Choroid plexus epithelial cell (primary cell): ENCODE data around the gene EGLN2.

ENCODE experiments used
- DNase-seq: peaks from one replicate; pipeline ENCODE4 v3.0.0-alpha.2; 2010; ENCODE audit warnings: low read depth
- H3K4me3 ChIP-seq: 2 replicates; pipeline ENCODE4 v1.5.1; 2011; ENCODE audit warnings: low read depth, mild to moderate bottlenecking, control low read depth, low read length, moderate library complexity
- CTCF ChIP-seq: conservative IDR thresholded peaks from 2 replicates; pipeline ENCODE4 v1.5.1; 2011; ENCODE audit warnings: low read depth, mild to moderate bottlenecking, control low read depth, inconsistent platforms, low read length, moderate library complexity

EGLN2 gene

GRCh38 chr19:40800339-40800996, 1.5 kb downstream of the EGLN2 start:
- DNase-seq: no peak
- no peak for TF ChIP-seq CTCF
- peak overlapping the region; percentile 92 for H3K4me3 ChIP-seq

GRCh38 chr19:40800997-40801377, 2.0 kb downstream of the EGLN2 start:
- peak overlapping the region; percentile 92 for H3K4me3 ChIP-seq
- no peak for DNase-seq
- no peak for TF ChIP-seq CTCF

GRCh38 chr19:40801426-40802299, 2.7 kb downstream of the EGLN2 start:
- no peak for TF ChIP-seq CTCF
- no peak for DNase-seq
- H3K4me3 ChIP-seq: peak overlapping the region; percentile 92

DNA sequence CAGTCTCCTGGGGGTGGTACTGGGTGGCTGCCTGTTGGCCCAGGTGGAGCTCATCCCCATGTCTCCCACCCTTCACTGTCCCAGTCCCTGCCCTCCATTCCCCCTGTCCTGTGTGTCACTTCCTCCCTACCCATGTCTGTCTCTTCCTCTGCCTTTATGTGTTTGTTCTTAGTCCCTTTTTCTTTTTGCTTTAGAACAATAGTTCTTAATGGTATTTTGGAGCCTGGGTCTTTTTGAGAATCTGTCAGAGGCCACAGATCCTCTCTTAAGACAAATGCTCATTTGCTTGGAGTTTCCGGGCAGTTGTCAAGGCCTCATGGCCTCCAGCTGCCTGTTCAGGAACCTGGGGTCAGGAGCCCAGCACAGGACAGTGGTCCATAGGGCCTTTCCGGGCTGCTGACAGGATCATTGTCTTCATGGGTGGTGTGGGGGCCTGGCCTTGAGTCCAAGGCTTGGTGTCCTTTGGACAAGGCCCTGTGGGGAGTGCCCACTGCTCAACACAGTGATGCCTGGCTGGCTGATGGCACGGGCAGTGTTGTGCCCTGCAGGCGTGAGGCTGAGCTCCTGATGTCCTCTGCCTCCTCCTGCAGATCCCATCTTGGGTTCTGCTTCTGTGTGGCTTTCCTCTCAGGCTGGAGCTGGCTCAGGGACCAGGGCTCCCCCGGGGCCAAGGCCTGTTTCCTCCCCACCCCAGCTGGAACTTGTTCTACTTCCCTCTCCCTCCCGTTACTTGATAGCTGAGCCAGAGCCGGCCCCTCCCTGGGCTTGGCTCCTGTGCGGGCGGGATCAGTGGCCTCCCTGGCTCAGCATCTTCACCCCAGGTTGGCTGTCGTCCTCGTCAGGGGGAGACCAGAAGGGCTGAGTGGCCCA, 3.5 kb downstream of the EGLN2 start:
- TF ChIP-seq CTCF: no peak
- DNase-seq: no peak
- H3K4me3 ChIP-seq: peak overlapping the region; percentile 35

DNA sequence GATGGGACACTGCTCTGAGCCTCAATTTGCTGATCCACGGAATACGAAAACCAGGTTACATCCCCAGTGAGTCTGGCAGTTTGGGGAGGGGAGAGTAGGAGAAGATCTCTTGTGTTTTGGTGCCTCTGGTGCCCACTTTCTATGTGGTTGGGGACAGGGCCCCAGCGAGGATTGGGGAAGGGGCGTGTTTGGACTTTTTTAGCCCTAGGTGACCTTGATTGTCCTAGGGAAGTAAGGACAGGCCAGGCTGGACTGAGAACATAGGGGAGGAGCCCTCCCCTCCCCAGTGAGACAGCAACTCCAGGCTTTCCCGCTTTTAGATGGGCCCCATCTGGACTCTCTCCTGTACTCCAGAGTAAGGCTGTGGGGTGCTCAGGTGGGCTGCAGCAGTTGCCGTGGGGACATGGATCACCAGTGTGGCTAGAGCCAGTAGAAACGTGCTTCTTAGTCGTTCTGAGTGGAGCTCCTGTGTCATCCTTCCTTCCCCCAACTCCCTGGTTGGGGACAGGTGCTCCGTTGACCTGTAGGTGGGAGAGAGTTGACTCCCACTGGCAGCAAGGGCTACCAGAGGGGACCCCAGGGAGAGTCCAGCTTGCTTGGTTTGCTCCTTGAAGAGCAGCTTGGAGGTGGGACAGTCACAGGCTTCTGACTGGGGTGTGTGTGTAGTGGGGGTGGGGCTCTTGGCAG, 4.3 kb downstream of the EGLN2 start:
- no peak for TF ChIP-seq CTCF
- DNase-seq: no peak
- peak overlapping the region; percentile 8 for H3K4me3 ChIP-seq
